ENCODE measurements around the gene DENND4B.

DNA sequence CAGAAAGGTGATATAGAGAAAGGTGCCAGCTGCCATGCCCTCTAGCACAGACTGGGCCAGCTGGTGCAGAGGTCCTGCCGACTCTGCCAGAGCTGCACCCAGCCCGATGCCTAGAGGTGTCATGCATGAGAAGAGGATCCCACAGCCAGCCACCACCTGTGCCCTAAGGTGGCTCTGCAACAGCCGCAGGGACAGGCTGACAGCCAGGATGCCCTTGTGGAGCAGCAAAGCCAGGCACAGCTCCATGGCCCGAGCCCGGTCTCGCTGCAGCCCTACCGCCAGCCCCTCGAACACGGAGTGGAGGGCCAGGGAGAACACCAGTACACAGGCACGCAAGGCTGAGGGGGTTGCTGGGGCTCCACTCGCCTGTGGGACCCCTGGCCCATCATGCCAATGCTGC lies 13.7 kb upstream of the DENND4B start:
- no peak for TF ChIP-seq CTCF (IDR thresholded peaks at IDR 0.05)
- no peak for TF ChIP-seq POLR2A (IDR thresholded peaks at IDR 0.05)
